Measurements from ENCODE around the gene CRELD1. TPM values are rescaled to one million over a fixed set of nuclear protein-coding genes. Genes with fewer than 3 reads are reported as not detected.
A peak's percentile ranks its signal among the peaks of the same experiment; 100 is the strongest.
"Not testable (repeated sequence)": the region's sequence is repeated elsewhere in the genome, so short reads cannot be mapped to it uniquely, and the experiment has no call there.

CRELD1 gene
- total RNA-seq, 1 donor from 2014 or later = 51.4 TPM

DNA sequence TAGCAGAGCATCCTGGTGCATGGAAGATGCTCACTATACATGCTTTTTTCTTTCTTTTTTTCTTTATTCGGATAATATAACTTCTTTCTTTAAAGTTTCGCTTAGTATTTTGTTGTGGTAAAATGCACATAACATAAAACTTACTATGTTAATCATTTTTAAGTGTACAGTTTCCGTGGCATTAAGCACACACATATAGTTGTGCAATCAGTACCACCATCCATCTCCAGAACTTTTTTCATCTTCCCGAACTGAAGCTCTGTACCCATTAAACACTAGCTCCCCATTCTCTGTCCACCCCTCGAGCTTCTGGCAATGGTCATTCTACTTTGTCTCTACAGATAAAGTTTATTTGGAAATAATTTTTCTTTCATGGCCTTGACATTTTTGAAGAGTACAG lies 44.2 kb upstream of the CRELD1 start:
- TF ChIP-seq, protein P1, sequence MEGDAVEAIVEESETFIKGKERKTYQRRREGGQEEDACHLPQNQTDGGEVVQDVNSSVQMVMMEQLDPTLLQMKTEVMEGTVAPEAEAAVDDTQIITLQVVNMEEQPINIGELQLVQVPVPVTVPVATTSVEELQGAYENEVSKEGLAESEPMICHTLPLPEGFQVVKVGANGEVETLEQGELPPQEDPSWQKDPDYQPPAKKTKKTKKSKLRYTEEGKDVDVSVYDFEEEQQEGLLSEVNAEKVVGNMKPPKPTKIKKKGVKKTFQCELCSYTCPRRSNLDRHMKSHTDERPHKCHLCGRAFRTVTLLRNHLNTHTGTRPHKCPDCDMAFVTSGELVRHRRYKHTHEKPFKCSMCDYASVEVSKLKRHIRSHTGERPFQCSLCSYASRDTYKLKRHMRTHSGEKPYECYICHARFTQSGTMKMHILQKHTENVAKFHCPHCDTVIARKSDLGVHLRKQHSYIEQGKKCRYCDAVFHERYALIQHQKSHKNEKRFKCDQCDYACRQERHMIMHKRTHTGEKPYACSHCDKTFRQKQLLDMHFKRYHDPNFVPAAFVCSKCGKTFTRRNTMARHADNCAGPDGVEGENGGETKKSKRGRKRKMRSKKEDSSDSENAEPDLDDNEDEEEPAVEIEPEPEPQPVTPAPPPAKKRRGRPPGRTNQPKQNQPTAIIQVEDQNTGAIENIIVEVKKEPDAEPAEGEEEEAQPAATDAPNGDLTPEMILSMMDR (IDR thresholded peaks at IDR 0.05) = no peak
- no peak for ATAC-seq
- Histone ChIP-seq H3K4me1 (peaks cover 4% of the 10 kb centered on the region), H3K27me3 (no peaks in the 10 kb centered on the region), H3K9me3 (no peaks in the 10 kb centered on the region), H3K27ac (no peak overlapping the region), H3K4me3 (no peak overlapping the region), H3K36me3 (peaks cover 11% of the 10 kb centered on the region)
- intact Hi-C loops (cut with DNase I) = no loop called here
- DNase-seq = no peak

DNA sequence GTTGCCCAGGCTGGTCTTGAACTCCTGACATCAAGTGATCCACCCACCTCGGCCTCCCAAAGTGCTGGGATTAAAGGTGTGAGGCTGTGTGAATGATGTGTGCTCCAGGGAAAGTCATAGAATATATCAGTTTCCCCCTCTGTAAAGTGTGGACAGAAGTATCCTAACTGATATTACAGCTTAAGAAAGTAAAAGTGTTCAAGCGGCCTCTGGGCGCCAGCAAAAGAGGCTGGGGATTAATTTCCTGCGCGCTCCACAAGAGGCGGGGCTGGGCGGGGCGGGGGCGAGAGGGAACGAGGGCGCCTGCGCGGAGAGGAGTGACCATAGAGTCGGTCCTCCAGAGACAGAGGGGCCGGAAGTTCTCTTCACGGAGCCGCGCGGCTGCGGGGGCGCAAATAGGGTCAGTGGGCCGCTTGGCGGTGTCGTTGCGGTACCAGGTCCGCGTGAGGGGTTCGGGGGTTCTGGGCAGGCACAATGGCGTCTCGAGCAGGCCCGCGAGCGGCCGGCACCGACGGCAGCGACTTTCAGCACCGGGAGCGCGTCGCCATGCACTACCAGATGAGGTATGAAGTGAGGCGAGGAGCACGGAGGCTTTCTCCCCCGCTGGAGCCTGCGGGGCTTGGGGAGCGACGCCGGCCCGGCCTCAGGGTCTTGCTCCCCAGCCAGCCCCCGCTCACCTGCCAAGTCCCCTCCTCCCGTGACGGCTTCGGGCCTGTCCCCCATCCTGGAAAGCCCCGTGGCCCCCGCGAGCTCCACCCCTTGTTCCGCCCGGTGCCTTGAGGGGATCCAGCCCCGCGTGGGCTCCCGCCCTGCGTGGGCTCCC lies 43.2 kb upstream of the CRELD1 start, which contains the start of gene JAGN1:
Gene JAGN1 (plus strand): TSS at position 362 of the 823 bp plus-strand sequence. CDS start 113 bp downstream, at position 475.
- ATAC-seq (peak; percentile 99), DNase-seq (peak; percentile 95)
- Histone ChIP-seq H3K27ac (peak within 1 kb of the TSS; percentile 97), H3K4me3 (peak within 1 kb of the TSS; percentile 94), H3K4me1 (peaks cover 4% of the 10 kb centered on the region), H3K36me3 (peaks cover 11% of the 10 kb centered on the region), H3K9me3 (no peaks in the 10 kb centered on the region), H3K27me3 (no peaks in the 10 kb centered on the region)
- TF ChIP-seq, protein P1 (IDR thresholded peaks at IDR 0.05) = peak; percentile 13
- intact Hi-C loops (cut with DNase I) = no loop called here

DNA sequence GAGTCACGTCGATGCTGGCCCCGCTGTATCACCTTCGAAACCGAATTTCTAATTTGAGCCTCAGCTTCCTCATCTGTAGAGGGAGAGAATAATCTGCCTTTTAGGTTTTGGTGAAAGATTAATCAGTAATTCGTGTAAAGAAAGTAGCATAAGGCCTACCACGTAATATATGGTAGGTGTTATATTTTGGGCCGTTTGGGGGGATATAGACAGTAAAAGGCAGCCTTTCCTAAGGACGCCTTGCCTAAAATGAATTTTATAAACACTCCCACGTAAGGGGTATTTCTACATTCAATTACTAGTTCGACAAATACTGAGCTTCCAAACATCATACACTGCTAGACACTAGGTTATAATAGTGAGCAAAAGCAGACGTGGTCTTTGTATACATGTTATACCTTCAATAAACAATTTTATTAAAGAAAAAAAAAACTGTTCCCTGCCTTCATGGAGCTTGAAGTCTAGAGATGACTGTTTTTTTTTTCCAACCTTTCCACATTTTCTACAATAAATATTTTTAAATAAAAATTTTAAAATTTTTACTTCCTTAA lies 42.5 kb upstream of the CRELD1 start:
- Histone ChIP-seq H3K4me3 (peak overlapping the region; percentile 94), H3K36me3 (peaks cover 11% of the 10 kb centered on the region), H3K4me1 (peaks cover 4% of the 10 kb centered on the region), H3K27me3 (no peaks in the 10 kb centered on the region), H3K9me3 (no peaks in the 10 kb centered on the region), H3K27ac (peak overlapping the region; percentile 97)
- TF ChIP-seq, protein P1 (IDR thresholded peaks at IDR 0.05) = no peak
- ATAC-seq (no peak), DNase-seq (no peak)
- intact Hi-C loops (cut with DNase I) = no loop called here

DNA sequence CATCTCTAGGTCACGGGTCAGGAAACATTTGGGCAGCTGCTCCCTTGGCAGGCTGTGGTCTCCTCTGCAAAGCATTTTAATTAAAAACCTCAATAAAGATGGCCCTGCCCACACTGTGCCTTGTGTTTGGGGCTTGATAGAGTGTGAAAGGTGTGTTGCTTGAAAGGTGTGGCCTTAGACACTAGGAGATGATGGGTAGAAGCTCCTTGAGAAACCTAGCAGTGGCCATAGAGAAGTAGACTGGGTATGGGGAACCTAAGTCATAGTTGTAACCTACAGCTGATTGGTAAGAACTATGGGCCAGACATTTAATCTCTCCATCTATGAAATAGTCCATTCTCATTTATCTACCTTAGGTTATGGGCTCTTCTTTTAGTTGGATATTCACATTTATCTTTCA lies 39.9 kb upstream of the CRELD1 start:
- Histone ChIP-seq H3K9me3 (no peaks in the 10 kb centered on the region), H3K36me3 (peaks cover 11% of the 10 kb centered on the region), H3K27ac (no peak overlapping the region), H3K4me3 (no peak overlapping the region), H3K4me1 (peaks cover 18% of the 10 kb centered on the region), H3K27me3 (no peaks in the 10 kb centered on the region)
- DNase-seq (no peak), ATAC-seq (no peak)
- intact Hi-C loops (cut with DNase I) = no loop called here
- TF ChIP-seq, protein P1 (IDR thresholded peaks at IDR 0.05) = no peak

DNA sequence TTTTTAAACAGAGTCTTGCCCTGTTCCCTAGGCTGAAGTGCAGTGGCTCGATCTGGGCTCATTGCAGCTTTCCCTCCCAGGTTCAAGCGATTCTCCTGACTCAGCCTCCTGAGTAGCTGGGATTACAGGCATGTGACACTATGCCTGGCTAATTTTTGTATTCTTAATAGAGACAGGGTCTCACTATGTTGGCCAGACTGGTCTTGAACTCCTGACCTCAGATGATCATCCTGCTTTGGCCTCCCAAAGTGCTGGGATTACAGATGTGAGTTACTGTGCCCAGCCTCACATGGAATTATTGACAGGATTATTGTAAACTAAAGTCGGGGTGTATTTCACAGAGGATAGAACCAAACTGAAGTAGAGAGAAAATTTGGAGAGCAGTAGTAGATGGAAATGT lies 37.9 kb upstream of the CRELD1 start:
- H3K27me3 ChIP-seq; intact Hi-C loops (cut with DNase I); ATAC-seq; DNase-seq; H3K27ac ChIP-seq; H3K4me3 ChIP-seq; H3K9me3 ChIP-seq: not testable (repeated sequence)
- H3K36me3 ChIP-seq = peaks cover 11% of the 10 kb centered on the region
- H3K4me1 ChIP-seq = peaks cover 19% of the 10 kb centered on the region

DNA sequence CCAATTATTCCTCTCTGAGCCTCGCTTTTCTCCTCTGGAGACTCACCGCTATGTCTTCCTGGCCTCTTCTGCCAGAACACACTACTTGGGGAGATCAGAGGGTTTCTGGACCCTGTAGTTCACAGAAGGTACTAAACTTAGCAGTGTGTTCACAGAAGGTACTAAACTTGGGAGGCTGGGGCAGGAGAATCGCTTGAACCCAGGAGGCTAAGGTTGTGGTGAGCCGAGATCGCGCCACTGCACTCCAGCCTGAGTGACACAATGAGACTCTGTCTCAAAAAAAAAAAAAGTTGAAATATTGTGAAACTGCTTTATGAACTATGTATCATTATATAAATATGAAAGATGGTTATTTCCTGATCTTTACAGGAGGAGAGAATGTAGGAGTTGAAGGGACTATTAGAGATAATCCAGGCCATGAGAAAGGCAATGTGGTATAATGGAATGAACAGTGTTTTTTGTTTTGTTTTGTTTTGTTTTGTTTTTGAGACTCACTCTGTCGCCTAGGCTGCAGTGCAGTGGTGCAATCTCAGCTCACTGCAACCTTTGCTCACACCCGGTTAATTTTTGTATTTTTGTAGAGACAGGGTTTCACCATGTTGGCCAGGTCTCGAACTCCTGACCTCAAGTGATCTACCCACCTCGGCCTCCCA lies 36.8 kb upstream of the CRELD1 start:
- intact Hi-C loops (cut with DNase I); ATAC-seq; H3K4me3 ChIP-seq; H3K27me3 ChIP-seq; H3K9me3 ChIP-seq; DNase-seq: not testable (repeated sequence)
- Histone ChIP-seq H3K4me1 (peaks cover 15% of the 10 kb centered on the region), H3K27ac (peak overlapping the region; percentile 74), H3K36me3 (peaks cover 11% of the 10 kb centered on the region)

Measured in upper lobe of right lung (tissue), 1 donor.